Measurements from ENCODE around the gene STAU1.
"Not testable (repeated sequence)": the region's sequence is repeated elsewhere in the genome, so short reads cannot be mapped to it uniquely, and the experiment has no call there.

STAU1 gene, protein sequence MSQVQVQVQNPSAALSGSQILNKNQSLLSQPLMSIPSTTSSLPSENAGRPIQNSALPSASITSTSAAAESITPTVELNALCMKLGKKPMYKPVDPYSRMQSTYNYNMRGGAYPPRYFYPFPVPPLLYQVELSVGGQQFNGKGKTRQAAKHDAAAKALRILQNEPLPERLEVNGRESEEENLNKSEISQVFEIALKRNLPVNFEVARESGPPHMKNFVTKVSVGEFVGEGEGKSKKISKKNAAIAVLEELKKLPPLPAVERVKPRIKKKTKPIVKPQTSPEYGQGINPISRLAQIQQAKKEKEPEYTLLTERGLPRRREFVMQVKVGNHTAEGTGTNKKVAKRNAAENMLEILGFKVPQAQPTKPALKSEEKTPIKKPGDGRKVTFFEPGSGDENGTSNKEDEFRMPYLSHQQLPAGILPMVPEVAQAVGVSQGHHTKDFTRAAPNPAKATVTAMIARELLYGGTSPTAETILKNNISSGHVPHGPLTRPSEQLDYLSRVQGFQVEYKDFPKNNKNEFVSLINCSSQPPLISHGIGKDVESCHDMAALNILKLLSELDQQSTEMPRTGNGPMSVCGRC
- total RNA-seq = 70.3 to 87.4 reads per million in 2 experiments

DNA sequence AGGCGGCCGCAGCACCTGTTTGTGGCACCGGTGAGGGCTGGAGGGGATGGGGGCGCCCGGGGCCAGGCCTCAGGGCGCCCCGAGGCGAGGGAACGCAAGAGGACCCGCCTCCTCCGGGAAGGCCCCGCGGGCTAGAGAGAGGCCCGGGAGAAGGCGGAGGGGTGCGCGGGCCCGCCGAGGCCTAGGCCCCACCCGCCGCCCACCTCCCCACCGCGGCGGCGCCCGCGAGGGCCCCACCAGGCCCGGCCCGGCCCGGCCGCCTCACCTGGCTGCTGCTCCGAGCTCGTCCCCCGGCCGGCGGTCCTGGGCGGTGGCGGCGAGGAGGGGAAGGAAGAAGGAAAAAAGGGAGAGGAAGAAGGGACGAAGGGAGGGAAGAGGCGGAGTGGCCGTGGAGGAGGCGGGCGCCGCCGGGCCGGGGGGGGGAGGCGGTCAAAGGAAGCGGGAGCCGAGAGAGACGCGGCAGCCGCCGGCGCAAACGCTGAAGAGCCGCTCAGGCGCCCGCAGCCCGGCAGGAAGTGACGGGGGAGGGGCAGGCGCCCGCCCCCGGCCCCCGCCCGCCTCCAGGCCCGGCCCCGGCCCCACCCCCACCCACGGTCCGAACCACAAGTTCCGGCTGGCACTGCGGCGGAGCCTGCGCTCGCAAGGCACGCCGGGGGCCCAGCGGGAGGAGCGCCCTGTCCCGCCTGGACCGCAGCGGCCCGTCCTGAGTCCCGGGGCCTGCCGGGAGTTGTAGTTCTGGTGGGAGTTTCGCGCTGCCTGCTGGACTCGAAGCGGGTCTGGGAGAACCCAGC, at the start of gene STAU1:
Gene STAU1 (minus strand): TSS at position 484 of the 791 bp plus-strand sequence. CDS start 22,133 bp downstream, outside the sequence.
- peak; percentile 92 for DNase-seq (ENCODE audit: low read depth)

DNA sequence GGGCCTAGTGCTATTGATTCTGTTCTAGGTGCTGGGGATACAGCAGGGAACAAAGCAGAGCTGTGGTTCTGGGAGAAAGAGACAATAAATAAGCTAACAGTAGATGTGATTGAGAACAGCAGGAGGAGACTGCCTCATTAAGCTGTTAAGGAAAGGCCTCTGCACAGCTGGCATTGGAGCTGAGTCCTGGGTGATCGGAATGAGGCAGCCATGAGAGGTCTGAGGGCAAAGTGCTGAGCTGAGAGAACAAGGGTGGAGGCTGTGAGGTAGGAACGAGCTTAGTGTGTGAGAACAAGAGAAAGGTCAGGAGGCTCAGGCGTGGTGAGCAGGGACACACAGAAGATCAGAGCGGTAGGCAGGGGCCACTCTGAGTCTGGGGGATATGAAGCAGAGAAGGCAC, 49.4 kb upstream of the STAU1 start:
- DNase-seq (ENCODE audit: low read depth) = no peak

DNA sequence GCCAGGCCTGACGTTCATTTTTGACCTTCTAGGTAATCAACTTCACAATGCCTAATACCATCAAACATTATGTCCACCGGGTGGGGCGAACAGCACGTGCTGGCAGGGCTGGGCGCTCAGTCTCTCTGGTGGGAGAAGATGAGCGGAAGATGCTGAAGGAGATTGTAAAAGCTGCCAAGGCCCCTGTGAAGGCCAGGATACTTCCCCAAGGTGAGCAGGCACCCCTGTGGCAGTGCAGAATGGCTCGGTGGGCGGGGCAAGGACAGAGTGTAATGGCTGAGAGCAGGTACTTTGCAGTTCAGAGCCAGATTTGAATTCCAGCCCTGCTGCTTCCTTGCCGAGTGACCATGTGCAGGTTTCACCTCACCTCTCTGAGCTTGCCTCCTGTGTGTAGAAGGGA, 48.2 kb upstream of the STAU1 start:
- DNase-seq (ENCODE audit: low read depth) = no peak

DNA sequence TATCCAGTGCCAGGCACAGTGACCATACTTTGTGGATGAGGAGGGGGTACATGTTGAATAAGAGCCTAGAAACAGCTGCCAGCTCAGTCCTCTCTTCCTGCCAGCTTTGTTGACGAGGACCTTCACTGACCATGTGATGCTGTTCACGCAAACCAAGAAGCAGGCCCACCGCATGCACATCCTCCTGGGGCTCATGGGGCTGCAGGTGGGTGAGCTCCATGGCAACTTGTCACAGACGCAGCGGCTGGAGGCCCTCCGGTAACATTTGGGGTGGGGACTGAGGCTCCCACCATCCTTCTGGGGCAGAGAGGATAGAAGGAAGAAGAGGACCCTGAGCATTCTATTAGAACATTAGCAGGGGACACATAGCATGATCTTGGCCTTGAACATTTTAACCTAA, 46.7 kb upstream of the STAU1 start:
- no peak for DNase-seq (ENCODE audit: low read depth)

DNA sequence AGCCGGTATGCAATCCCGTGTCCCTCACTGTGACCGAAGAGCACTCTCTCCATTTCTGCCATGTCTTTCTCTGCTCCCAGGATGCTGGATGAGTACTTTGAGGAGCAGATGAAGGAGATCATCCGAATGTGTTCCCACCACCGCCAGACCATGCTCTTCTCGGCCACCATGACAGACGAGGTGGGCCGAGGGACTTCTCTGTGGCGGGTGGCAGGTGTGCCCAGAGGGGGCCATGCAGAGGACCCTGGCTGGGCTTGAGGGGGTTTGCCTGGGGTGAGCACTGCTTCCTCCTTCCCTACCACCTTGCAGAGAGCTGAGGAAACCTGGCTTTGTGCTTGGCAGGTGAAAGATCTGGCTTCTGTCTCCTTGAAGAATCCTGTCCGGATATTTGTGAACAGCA, 45.1 kb upstream of the STAU1 start:
- no peak for DNase-seq (ENCODE audit: low read depth)

DNA sequence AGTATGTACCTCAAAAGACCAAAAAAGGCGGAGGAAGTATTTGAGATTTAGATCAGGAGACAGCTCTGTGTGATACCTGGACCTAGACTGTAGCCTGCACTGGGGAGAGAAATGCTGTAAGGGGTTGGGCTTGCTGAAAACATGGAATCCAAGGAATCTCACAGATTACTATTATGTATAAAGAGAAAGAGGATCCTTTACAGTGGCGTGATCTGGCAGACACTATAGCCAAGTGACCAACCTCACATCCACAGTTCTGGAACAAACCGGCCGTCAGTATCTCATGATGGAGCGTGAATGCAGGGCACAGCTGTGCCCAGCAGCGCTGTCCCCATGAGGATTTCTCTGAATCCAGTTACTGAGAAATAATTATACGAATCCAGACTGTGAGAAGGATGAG, 43.3 kb upstream of the STAU1 start:
- DNase-seq (ENCODE audit: low read depth) = no peak

DNA sequence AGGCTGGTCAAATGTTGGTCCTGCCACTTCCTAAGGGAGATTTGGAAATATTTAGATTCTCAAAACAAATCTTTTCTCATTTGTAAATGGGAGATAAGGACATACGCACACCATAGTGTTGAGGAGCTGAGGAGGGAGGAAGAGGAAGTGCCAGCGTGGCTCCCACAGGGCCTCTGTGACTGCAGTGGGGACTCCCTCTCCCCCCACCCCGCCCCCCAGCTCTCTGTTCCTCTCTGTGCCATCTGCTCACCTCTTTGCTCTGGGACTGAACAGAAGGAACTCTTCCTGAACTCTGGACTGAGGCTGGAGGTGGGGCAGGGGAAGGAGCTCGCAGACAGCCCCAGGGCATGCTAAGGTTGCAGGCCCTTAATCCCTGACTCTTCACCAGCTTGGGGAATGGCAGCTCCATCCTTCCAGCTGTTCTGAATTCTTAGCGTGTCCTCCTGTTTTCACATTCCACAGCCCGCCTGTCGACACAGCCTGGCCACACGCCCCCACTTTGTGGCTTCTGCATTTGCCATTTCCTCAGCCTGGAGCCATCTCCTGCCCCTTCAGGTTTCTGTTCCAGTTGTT, 42.5 kb upstream of the STAU1 start:
- no peak for DNase-seq (ENCODE audit: low read depth)

DNA sequence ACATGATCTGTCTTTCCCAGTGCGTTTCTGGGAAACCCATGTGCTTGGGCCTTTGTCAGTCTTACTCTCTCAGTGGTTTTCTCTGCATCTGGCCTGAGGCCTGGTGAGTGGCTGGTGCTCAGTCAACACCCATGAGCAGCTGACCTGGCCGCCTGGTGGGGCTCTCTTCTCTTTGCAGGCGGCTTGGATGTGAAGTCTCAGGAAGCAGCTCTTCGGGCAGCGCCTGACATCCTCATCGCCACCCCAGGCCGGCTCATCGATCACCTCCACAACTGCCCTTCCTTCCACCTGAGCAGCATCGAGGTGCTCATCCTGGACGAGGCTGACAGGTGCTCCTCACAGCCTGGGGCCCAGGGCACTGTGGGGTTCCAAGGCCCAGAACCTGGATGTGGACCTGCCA, 41.9 kb upstream of the STAU1 start:
- no peak for DNase-seq (ENCODE audit: low read depth)

DNA sequence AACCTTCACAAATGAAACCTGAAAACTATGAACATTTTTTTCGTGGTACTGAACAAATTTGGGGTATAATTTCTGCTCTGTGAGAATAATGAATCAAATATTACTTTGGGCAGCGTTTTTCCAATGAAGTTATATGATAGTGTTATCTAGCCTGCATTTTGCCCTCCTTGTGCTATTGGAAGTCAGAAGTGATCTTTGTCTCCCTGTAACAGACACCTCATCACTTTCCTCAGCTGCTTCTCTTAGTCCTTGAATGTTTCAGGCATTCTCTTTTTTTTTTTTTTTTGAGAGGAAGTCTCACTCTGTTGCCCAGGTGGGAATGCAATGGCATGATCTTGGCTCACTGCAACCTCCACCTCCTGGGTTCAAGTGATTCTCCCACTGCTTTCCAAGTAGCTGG, 41.2 kb upstream of the STAU1 start:
- no peak for DNase-seq (ENCODE audit: low read depth)

DNA sequence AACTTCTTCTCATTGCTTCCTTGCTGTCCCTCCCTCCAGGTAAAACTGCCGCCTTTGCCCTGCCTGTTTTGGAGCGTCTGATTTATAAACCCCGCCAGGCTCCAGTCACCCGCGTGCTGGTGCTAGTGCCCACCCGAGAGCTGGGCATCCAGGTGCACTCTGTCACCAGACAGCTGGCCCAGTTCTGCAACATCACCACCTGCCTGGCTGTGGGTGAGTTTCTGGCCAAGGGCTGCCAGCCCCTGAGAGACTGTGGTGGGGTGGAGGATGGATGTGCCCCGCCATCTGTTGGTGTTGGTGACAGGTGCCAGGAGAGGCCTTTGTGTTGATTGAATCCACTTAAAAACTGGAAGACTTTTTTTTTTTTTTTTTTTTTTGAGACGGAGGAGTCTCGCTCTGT, 40.5 kb upstream of the STAU1 start:
- DNase-seq (ENCODE audit: low read depth) = no peak

DNA sequence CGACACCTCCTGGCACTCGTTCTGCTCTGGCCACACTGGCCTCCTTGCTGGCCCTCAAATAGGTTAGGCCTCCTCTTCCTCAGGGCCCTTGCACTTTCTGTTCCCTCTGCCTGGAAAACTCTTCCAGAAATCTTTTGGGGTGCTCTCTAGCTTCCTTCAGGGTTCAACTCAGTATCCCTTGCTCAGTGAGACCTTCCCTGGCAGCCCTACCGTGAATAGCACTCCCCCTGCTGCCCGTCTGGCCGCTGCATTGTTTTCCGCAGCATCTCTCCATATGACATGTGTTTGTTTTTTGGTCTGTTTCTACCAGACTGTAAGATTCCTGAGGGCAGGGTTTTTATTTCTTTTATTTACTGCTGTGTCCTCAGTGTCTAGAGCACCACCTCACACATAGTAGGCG, 37.8 kb upstream of the STAU1 start:
- no peak for DNase-seq (ENCODE audit: low read depth)

DNA sequence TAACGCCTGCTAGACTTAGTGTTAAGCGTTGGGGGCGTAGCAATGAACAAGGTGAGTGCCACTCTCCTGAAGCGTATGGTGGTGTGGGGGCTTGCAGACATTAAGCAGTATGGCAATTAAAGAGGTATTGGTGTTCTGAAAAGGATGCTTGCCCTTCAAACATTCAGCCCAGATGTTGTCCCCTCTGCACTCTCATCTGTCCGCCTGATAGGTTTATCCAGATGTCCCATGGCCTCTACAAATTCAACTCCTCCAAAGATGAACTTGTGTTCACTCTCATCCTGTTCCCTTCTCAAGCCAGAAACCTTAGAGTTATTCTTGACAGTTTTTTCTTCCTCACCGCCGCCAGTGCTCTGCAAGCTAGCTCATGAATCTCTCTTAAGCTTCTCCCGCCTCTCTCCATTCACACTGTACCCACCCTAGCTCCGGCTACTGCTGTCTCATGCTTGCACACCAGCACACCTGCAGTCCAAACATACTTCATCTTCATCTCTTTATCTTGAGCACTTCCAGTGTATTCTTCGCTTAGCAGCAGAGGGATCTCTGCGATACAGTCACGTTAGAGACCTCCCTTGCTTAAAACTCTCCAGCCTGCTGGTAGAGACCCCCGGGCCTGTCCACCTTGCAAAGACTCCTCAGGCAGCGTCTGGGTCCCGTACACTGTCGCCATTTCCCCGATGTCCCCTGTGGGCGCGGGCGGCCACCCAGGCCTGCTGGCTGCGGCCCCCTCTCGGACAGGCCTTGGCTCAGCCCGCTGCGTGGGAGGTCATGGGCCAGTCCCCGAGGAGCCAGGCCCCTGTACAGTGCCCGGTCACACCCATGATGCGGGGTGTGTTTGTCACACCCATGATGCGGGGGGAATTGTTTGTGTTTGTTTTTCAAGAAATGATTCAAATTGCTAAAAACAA, 32.0 kb upstream of the STAU1 start:
- DNase-seq (ENCODE audit: low read depth) = no peak

DNA sequence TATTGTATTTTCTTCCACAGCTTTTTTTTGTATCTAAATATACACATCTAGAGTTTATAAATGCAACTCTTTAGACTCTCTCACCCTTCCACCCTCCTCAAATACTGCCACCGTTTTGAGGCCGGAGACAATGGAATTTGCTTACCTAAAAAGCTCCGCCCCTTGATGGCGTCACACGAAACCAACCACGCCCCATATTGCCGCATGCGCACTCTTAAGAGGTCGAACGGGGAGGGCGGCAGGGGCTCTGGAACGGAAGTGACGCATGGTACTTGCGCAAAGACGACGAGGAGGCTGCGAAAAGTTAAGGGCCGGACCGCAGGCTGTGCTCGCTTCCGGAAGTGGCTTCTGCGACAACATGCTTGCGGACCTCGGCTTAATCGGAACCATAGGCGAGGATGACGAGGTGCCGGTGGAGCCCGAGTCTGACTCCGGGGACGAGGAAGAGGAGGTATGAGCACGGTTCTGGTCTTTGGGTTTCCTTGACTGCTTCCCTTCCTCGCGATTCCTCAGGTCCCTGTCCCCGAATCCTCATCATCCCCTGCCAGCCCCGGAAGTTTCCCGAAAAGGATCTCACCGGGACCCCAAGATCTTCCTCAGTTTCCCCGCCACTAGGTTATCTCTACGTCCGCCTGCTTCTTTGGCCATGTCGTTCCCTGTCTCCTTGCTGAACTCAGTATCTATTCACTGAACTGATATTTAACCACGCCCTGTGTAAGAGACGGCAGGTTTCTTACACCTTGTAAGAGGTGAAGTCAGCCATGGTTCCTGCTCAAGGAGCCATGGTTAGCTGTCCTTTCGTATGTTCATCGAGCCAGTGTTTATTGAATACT, 31.2 kb upstream of the STAU1 start, which contains the start of gene DDX27:
Gene DDX27 (plus strand): TSS at position 326 of the 833 bp plus-strand sequence. CDS start 33 bp downstream, at position 359.
- peak; percentile 94 for DNase-seq (ENCODE audit: low read depth)

DNA sequence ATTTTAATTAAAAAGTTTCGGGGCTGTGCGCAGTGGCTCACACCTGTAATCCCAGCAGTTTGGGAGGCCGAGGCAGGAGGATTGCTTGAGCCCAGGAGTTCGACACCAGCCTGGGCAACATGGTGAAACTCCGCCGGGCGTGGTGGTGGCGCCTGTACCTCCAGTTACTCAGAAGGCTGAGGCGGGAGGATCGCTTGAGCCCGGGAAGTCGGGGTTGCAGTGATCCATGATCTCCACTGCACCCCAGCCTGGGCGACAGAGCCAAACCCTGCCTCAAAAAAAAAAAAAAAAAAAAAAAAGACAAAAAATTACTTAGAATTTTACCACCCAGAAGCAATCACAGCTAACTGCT, 30.6 kb upstream of the STAU1 start:
- not testable (repeated sequence) for DNase-seq (ENCODE audit: low read depth)

DNA sequence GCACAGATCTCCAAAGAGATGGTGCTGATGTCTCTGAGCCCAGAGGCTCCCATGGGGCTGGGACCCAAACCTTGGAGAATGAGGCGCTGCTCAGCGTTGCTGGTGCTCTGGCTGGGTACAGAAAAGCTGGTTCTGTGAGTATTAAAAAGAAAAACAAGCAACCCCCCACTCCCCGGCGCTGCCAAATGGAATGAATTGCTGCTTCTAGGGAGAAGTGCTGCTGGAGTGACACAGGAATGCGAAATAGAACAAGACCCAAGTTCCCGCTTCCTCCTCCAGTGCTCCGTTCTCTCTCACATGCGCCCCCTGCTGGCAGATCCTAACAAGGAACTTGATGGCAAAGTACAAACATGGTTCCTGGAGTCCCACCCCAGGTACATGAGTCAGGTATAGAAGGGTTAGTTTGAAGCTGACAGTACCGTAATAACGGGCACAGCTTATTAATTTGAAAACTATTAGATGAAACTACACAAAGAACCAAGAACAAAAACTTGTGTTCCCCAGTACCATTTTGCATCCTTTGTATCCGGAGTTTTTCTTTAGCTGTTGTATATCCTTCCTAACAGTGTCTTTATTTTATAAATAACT, 29.0 kb upstream of the STAU1 start:
- peak; percentile 91 for DNase-seq (ENCODE audit: low read depth)

DNA sequence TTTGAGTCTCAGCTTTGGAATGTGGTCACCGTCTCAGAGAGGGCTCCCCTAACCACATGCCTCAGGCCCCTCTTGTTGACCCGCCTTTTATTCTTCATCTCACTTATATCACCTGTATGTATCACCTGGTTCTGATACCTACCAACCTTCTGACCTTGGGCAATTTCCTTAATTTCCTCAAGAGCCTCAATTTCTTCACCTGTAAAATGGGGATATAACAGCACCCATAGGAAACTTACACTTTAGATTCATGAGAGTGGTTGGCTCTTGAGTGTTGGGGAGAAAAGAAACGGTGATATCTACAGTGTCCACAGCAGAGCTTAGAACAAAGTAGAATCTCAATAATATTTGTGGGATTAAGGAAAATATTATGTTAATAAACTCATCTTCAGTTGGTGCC, 27.1 kb upstream of the STAU1 start:
- DNase-seq (ENCODE audit: low read depth) = no peak

DNA sequence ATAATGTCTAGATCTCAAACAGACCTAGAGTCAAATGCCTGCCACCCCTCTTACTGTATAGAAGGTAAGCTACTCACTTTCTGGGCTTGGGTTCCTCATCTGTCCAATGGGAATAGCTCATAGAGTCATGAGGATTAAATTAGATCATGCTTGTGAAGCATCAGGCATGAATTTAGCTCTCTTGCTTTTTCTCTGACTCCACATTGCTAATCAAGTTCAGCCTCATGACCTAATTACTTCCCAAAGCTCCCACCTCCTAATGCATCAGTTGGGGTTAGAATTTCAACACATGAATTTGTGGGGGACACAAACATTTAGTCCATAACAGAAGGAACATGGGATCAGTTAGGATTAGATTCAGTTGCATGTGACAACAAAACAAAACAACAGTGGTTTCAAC, 26.4 kb upstream of the STAU1 start:
- no peak for DNase-seq (ENCODE audit: low read depth)

DNA sequence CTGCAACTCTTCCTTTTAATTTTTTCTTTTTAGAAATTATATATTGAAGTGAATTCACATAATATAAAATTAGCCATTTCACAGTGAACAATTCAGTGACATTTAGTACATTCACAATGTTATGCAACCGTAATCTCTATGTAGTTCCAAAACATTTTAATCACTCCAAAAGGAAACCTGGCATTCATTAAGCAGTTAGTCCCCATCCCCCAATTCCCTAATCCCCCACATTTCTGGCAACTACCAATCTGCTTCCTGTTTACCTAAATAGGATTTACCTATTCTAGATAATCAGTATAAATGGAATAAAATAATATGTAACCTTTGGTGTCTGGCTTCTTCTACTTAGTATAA, 22.6 kb upstream of the STAU1 start:
- DNase-seq (ENCODE audit: low read depth) = no peak

DNA sequence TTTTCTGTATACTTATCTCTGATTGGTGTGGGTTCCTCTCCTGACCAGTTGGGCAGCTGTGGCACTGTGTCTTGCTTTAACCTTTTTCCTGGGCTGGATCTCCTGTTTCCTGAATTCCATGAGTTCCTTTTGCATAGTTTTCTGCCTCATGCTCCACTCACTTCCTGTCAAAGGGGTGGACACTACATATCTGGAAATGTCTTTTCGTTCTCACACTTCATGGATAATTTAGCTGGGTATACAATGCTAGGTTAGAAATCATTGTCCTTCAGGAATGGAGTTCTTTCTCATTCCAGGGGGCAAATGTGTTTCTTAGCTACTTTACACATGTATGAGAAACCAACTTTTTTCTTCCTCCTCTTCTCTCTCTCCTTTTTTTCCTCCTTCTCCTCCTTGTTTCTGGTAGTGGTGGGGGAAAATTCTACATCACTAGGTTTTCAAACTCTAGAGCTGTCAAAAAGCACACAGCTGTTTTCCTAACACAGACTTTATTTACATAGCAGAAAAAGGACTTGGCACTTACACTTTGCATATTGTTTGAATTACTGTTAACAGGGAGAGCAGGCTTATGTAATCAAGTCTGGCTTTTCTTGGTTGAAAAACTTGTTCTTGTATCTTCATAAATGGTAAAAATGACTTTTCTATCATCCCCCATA, 22.1 kb upstream of the STAU1 start:
- DNase-seq (ENCODE audit: low read depth) = no peak

DNA sequence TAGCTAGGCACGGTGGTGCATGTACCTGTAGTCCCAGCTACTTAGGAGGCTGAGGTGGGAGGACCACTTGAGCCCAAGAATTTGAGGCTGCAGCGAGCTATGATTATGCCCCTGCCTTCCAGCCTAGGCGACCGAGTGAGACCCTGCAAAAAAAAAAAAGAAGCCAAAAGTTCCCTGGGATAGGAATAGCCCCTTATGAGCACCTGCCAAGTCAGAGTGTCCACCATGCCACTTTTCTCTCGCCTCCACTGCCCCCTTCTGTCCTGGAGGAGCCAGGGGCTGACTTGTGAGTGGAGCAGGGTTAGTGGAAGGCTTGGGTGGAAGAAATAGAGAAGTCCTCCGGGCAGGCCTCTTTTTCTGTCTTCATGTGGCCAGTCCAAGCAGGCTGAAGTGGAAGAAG, 18.9 kb upstream of the STAU1 start:
- DNase-seq (ENCODE audit: low read depth) = no peak

All from T follicular helper cell (primary cell).